ENCODE measurements around the gene MCMBP.
A peak's percentile ranks its signal among the peaks of the same experiment; 100 is the strongest.

MCMBP gene

GRCh38 chr10:119812684-119813083 lies 60.0 kb downstream of the MCMBP start:
- Mint-ChIP-seq H3K27ac (no peak overlapping the region), H3K36me3 (ENCODE audit: low read depth) (peaks cover 39% of the 10 kb centered on the region), H3K4me1 (no peaks in the 10 kb centered on the region), H3K27me3 (ENCODE audit: low read depth, poor library complexity) (no peaks in the 10 kb centered on the region), H3K9me3 (no peaks in the 10 kb centered on the region), H3K4me3 (no peak overlapping the region)
- TF ChIP-seq CTCF (IDR thresholded peaks at IDR 0.05) = no peak
- no peak for DNase-seq

- Mint-ChIP-seq H3K4me3 (no peak overlapping the region), H3K9me3 (no peaks in the 10 kb centered on the region), H3K4me1 (no peaks in the 10 kb centered on the region), H3K27me3 (ENCODE audit: low read depth, poor library complexity) (no peaks in the 10 kb centered on the region), H3K27ac (no peak overlapping the region), H3K36me3 (ENCODE audit: low read depth) (peaks cover 23% of the 10 kb centered on the region)
- DNase-seq = no peak
- TF ChIP-seq CTCF (IDR thresholded peaks at IDR 0.05) = no peak
Observed at GRCh38 chr10:119811122-119811521, 61.5 kb downstream of the MCMBP start.

DNA sequence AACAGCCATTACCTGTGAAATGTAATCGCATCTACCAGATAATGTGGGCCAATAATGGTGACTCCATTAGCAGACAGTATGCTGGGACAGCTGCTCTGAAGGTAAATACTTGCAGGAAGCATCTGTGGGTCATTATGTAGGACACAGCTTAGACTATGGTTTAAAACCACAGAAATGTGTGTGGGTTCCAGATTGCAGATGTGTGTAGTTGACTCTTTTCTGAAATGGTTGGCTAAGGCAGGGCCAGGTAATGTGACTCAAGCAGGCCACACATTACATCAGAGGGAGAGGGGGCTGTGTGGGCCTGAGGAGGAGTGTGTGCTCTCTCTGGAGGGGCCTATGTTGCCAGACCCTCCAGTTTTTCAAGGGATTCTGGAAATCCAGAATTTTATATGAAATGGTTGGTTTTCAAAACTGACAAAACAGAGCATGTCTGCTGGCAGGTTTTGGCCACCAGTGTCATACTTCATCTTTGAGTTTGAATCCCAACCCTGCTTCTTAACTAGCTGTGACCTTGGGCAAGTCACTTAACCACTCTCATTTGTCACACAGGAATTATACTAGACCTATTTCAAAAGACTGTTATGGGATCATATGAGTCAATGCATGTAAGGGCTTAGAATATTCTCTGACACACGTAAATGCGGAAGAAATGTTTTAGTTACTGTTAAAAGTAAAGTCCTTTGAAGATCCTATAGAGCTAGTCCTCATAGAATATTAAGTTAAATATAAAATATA lies 64.5 kb downstream of the MCMBP start:
- no peak for TF ChIP-seq CTCF (IDR thresholded peaks at IDR 0.05)
- no peak overlapping the region for H3K4me3 Mint-ChIP-seq
- peaks cover 6% of the 10 kb centered on the region for H3K4me1 Mint-ChIP-seq
- H3K27me3 Mint-ChIP-seq (ENCODE audit: low read depth, poor library complexity) = no peaks in the 10 kb centered on the region
- DNase-seq = no peak
- peaks cover 21% of the 10 kb centered on the region for H3K36me3 Mint-ChIP-seq (ENCODE audit: low read depth)
- no peaks in the 10 kb centered on the region for H3K9me3 Mint-ChIP-seq
- no peak overlapping the region for H3K27ac Mint-ChIP-seq

- no peak overlapping the region for H3K27ac Mint-ChIP-seq
Observed at GRCh38 chr10:119806334-119807130, 66.1 kb downstream of the MCMBP start.

GRCh38 chr10:119805702-119806230 lies 66.9 kb downstream of the MCMBP start:
- Mint-ChIP-seq H3K4me1 (peaks cover 6% of the 10 kb centered on the region), H3K36me3 (ENCODE audit: low read depth) (peaks cover 21% of the 10 kb centered on the region), H3K4me3 (no peak overlapping the region), H3K9me3 (no peaks in the 10 kb centered on the region), H3K27me3 (ENCODE audit: low read depth, poor library complexity) (no peaks in the 10 kb centered on the region), H3K27ac (peak overlapping the region; percentile 78)
- DNase-seq = no peak
- TF ChIP-seq CTCF (IDR thresholded peaks at IDR 0.05) = no peak

More at GRCh38 chr10:119806334-119807130, 66.1 kb downstream of the MCMBP start:
- Mint-ChIP-seq H3K4me1 (peaks cover 6% of the 10 kb centered on the region), H3K9me3 (no peaks in the 10 kb centered on the region), H3K36me3 (ENCODE audit: low read depth) (peaks cover 21% of the 10 kb centered on the region), H3K27me3 (ENCODE audit: low read depth, poor library complexity) (no peaks in the 10 kb centered on the region), H3K4me3 (no peak overlapping the region)
- no peak for DNase-seq
- TF ChIP-seq CTCF (IDR thresholded peaks at IDR 0.05) = no peak
